Measurements from ENCODE around the gene SLC6A11.

DNA sequence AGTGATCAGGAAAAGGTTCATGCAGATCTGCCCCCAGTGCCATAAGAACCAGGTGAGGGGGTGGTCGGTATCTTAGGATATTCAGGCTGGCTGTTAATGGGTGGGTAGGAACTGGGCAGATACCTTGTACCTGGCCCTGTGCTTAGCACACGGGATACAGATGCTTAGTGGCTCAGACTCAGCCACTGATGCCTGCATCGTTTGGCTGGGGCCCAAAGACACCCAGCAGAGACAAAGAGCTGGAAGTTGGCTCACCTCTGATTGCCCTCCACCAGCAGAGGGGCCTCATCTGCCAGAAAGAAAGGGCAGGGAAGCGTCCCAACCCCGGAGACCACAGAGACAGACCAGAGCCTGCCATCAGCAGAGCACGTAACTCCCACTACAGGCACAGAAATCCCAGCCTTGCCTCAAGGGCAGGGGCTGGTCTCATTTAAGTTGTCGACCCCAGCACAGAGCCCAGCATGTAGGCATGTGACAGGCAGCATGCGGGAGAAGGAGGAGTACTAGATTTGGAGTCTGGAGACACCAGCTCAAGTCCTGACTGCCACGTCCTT is 112.5 kb downstream of the SLC6A11 start:
- TF ChIP-seq, protein P1, sequence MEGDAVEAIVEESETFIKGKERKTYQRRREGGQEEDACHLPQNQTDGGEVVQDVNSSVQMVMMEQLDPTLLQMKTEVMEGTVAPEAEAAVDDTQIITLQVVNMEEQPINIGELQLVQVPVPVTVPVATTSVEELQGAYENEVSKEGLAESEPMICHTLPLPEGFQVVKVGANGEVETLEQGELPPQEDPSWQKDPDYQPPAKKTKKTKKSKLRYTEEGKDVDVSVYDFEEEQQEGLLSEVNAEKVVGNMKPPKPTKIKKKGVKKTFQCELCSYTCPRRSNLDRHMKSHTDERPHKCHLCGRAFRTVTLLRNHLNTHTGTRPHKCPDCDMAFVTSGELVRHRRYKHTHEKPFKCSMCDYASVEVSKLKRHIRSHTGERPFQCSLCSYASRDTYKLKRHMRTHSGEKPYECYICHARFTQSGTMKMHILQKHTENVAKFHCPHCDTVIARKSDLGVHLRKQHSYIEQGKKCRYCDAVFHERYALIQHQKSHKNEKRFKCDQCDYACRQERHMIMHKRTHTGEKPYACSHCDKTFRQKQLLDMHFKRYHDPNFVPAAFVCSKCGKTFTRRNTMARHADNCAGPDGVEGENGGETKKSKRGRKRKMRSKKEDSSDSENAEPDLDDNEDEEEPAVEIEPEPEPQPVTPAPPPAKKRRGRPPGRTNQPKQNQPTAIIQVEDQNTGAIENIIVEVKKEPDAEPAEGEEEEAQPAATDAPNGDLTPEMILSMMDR (IDR thresholded peaks at IDR 0.05), result no peak
- TF ChIP-seq POLR2A (IDR thresholded peaks at IDR 0.05) (no peak), EP300 (IDR thresholded peaks at IDR 0.05) (no peak)

Data from tibial nerve (tissue), 4 donors.